Endothelial cell of umbilical vein (primary cell): ENCODE results near the gene CHST3.

Experiments
- EZH2 ChIP-seq: IDR thresholded peaks from 2 replicates; pipeline ENCODE4 v1.6.1; 2012; ENCODE audit warnings: borderline replicate concordance, low read depth, mild to moderate bottlenecking, moderate library complexity, low read length, inconsistent platforms; ENCODE audit not compliant: severe bottlenecking
- FOS ChIP-seq: IDR thresholded peaks from 2 replicates; pipeline ENCODE4 v1.6.1; 2011; ENCODE audit warnings: mild to moderate bottlenecking, low read length, moderate library complexity, borderline replicate concordance; ENCODE audit not compliant: insufficient read depth
- GATA2 ChIP-seq: IDR thresholded peaks from 2 replicates; pipeline ENCODE4 v1.7.0; 2011; ENCODE audit warnings: low read depth, mild to moderate bottlenecking, moderate library complexity, mixed read lengths, low read length; ENCODE audit not compliant: insufficient read length, insufficient read depth
- JUN ChIP-seq: IDR thresholded peaks from 2 replicates; pipeline ENCODE4 v1.6.1; 2011; ENCODE audit warnings: borderline replicate concordance, low read depth; ENCODE audit not compliant: insufficient read length, insufficient read depth
- MAX ChIP-seq: IDR thresholded peaks from 2 replicates; pipeline ENCODE4 v1.6.1; 2011; ENCODE audit not compliant: insufficient read depth, insufficient read length
- MYC ChIP-seq: IDR thresholded peaks from one replicate; pipeline ENCODE4 v1.6.1; 2011; ENCODE audit warnings: mild to moderate bottlenecking, low read depth, low read length
- POLR2A ChIP-seq: IDR thresholded peaks from 2 replicates; pipeline ENCODE4 v1.6.1; 2012; ENCODE audit warnings: low read depth, mild to moderate bottlenecking, control low read depth, low read length
- POLR2AphosphoS5 ChIP-seq: IDR thresholded peaks from 2 replicates; pipeline ENCODE4 v1.6.1; 2012; ENCODE audit warnings: low read depth, mild to moderate bottlenecking, control low read depth, low read length, moderate library complexity; ENCODE audit not compliant: insufficient read depth
- TF ChIP-seq, protein P1 (sequence below), 2 donors: IDR thresholded peaks; 1 replicate in 1 of 2; 2 replicates in 1 of 2; pipeline ENCODE4 v1.5.1; 2011; ENCODE audit warnings: low read length in 2 of 2, mild to moderate bottlenecking in 2 of 2, moderate library complexity in 2 of 2, control low read depth in 1 of 2, inconsistent platforms in 1 of 2, low read depth in 1 of 2; ENCODE audit not compliant: insufficient read depth in 1 of 2; ENCODE audit errors: extremely low read depth in 1 of 2

DNA sequence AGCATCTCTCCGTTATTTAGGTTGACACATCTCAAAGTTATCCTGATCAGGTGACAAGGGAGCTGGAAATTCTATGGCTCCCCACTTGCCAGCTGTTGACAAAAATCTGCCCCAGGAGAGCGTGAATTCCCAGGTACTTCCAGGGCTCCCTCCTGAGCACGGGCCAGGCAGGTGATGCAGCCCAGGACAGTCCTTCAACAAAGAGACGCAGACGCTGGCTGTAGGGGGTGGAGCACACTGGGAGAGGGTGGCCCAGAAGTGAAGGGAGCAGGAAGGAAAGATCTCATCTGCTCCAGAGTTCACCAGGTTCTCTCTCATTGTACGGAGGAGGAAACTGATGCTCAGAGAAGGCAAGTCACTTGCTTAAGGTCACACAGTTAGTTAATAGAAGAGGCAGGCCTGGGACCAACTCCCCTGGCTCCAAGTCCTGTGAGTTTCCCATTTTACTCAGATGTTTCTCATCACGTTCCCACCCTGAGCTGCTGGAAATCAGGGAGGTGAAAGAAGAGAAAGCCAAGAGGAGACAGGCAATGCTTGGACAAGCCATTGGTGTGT, 41.0 kb upstream of the CHST3 start:
- TF ChIP-seq, protein P1, sequence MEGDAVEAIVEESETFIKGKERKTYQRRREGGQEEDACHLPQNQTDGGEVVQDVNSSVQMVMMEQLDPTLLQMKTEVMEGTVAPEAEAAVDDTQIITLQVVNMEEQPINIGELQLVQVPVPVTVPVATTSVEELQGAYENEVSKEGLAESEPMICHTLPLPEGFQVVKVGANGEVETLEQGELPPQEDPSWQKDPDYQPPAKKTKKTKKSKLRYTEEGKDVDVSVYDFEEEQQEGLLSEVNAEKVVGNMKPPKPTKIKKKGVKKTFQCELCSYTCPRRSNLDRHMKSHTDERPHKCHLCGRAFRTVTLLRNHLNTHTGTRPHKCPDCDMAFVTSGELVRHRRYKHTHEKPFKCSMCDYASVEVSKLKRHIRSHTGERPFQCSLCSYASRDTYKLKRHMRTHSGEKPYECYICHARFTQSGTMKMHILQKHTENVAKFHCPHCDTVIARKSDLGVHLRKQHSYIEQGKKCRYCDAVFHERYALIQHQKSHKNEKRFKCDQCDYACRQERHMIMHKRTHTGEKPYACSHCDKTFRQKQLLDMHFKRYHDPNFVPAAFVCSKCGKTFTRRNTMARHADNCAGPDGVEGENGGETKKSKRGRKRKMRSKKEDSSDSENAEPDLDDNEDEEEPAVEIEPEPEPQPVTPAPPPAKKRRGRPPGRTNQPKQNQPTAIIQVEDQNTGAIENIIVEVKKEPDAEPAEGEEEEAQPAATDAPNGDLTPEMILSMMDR (IDR thresholded peaks at IDR 0.05; ENCODE audit: extremely low read depth in 1 of 2, insufficient read depth in 1 of 2, low read depth in 1 of 2, low read length in 2 of 2): no peak
- TF ChIP-seq FOS: no peak
- no peak for TF ChIP-seq POLR2AphosphoS5
- no peak for TF ChIP-seq EZH2
- TF ChIP-seq GATA2: no peak
- TF ChIP-seq POLR2A: no peak
- no peak for TF ChIP-seq JUN
- TF ChIP-seq MAX: no peak
- no peak for TF ChIP-seq MYC
